HUES64 (cell line): ENCODE results near the gene GPBAR1.
"Not testable (repeated sequence)": the region's sequence is repeated elsewhere in the genome, so short reads cannot be mapped to it uniquely, and the experiment has no call there.

Source experiments
- H3K27ac ChIP-seq: 2 replicates; pipeline ENCODE4 v1.7.0; 2013; ENCODE audit warnings: low read depth, low read length, inconsistent platforms
- H3K27me3 ChIP-seq: 2 replicates; pipeline ENCODE4 v1.6.1; 2013; ENCODE audit warnings: mild to moderate bottlenecking, low read length; ENCODE audit not compliant: insufficient read depth
- H3K36me3 ChIP-seq: 2 replicates; pipeline ENCODE4 v1.6.1; 2013; ENCODE audit warnings: mild to moderate bottlenecking, low read length; ENCODE audit not compliant: insufficient read depth
- H3K4me1 ChIP-seq: 2 replicates; pipeline ENCODE4 v1.6.1; 2013; ENCODE audit warnings: mild to moderate bottlenecking, low read length, moderate library complexity; ENCODE audit not compliant: insufficient read depth
- H3K4me3 ChIP-seq: 2 replicates; pipeline ENCODE4 v1.5.1; 2013; ENCODE audit warnings: mild to moderate bottlenecking, low read length, moderate library complexity
- H3K9ac ChIP-seq: 2 replicates; pipeline ENCODE4 v1.6.1; 2013; ENCODE audit warnings: mild to moderate bottlenecking, low read depth, low read length
- H3K9me3 ChIP-seq: 2 replicates; pipeline ENCODE4 v1.6.1; 2013; ENCODE audit warnings: low read depth, low read length; ENCODE audit not compliant: insufficient read depth
- WGBS: fragments of 150-250, 120-280 bp; methylation state at CpG from one replicate; pipeline ENCODE4 v1.1.7; 2013; ENCODE audit warnings: missing lambda C conversion rate; 5-methylcytosine and 5-hydroxymethylcytosine counted together

The GPBAR1 gene

GRCh38 chr2:218271487-218271797, 10.6 kb downstream of the GPBAR1 start:
- Histone ChIP-seq H3K27ac (no peak overlapping the region), H3K36me3 (peaks cover 43% of the 10 kb centered on the region), H3K9me3 (no peaks in the 10 kb centered on the region), H3K4me1 (no peaks in the 10 kb centered on the region), H3K9ac (no peak overlapping the region), H3K4me3 (peak overlapping the region; percentile 89), H3K27me3 (no peaks in the 10 kb centered on the region)
- WGBS: 76% methylated on average over 4 of the region's 4 CpGs

- no peaks in the 10 kb centered on the region for H3K4me1 ChIP-seq
- H3K27me3 ChIP-seq: no peaks in the 10 kb centered on the region
- H3K36me3 ChIP-seq: peaks cover 43% of the 10 kb centered on the region
- H3K9me3 ChIP-seq: no peaks in the 10 kb centered on the region
- H3K9ac ChIP-seq: no peak overlapping the region
- H3K27ac ChIP-seq: no peak overlapping the region
- no peak overlapping the region for H3K4me3 ChIP-seq
- 91% methylated on average over 5 of the region's 5 CpGs for WGBS
These were observed 11.2 kb downstream of the GPBAR1 start for GRCh38 chr2:218271865-218272530.

DNA sequence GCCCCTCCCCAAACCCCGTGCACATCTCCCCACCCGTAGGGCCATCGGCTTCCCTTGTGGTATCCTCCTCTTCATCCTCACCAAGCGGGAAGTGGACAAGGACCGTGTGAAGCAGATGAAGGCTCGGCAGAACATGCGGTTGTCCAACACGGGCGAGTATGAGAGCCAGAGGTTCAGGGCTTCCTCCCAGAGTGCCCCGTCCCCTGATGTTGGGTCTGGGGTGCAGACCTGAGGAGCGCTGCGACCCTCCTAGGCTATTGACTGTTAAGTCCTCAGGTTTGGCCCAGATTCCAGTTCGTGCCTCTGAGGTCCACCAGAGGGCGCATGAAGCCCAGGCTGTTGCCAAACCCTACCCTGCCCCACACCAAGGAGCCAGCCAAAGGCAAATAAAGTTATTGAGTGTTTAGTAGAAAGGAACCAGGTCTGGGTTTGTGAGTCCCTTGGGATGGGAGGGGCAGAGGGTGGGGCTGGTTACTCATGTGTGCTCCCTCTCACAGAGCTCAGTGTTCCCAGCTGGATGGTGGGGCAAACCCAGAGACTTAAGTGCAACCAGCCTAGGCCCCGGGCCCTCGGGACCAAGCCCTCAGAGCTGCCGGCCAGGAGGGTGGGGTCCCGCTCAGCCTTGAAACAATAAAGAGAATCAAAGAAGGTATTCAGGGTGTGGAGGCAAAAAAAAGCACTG, 11.9 kb downstream of the GPBAR1 start:
- Histone ChIP-seq H3K4me1 (no peaks in the 10 kb centered on the region), H3K27ac (no peak overlapping the region), H3K27me3 (no peaks in the 10 kb centered on the region), H3K9ac (no peak overlapping the region), H3K4me3 (no peak overlapping the region), H3K9me3 (no peaks in the 10 kb centered on the region), H3K36me3 (peaks cover 41% of the 10 kb centered on the region)
- 61% methylated on average over 18 of the region's 18 CpGs for WGBS

DNA sequence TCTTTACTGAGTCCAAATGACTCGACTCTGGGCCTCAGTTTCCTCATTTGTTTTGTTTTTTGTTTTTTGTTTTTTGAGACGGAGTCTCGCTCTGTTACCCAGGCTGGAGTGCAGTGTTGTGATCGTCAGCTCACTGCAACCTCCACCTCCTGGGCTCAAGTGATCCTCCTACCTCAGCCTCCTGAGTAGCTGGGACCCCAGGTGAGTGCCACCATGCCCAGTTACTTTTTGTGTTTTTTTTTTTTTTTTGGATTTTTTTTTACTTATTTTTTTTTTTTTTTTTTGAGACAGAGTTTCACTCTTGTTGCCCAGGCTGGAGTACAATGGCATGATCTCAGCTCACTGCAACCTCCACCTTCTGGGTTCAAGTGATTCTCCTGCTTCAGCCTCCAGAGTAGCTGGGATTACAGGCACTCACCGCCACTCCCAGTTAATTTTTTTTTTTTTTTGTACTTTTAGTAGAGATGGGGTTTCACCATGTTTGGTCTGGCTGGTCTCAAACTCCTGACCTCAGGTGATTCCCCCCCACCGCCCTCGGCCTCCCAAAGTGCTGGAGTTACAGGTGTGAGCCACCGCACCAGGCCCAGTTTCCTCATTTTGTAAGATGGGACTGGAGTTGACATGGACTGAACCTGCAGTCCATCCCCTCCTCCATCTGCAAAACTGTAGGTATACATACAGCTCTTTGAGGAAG, 12.5 kb downstream of the GPBAR1 start:
- WGBS: 95% methylated on average over 8 of the region's 8 CpGs
- H3K27me3 ChIP-seq, H3K9me3 ChIP-seq, H3K27ac ChIP-seq, H3K9ac ChIP-seq, H3K4me1 ChIP-seq, H3K4me3 ChIP-seq: not testable (repeated sequence)
- peaks cover 47% of the 10 kb centered on the region for H3K36me3 ChIP-seq

- WGBS: 94% methylated on average over 2 of the region's 2 CpGs
- Histone ChIP-seq H3K9me3 (no peaks in the 10 kb centered on the region), H3K9ac (no peak overlapping the region), H3K27me3 (no peaks in the 10 kb centered on the region), H3K27ac (no peak overlapping the region), H3K4me3 (no peak overlapping the region), H3K36me3 (peaks cover 48% of the 10 kb centered on the region), H3K4me1 (no peaks in the 10 kb centered on the region)
These were observed 13.1 kb downstream of the GPBAR1 start for GRCh38 chr2:218273908-218274249.

DNA sequence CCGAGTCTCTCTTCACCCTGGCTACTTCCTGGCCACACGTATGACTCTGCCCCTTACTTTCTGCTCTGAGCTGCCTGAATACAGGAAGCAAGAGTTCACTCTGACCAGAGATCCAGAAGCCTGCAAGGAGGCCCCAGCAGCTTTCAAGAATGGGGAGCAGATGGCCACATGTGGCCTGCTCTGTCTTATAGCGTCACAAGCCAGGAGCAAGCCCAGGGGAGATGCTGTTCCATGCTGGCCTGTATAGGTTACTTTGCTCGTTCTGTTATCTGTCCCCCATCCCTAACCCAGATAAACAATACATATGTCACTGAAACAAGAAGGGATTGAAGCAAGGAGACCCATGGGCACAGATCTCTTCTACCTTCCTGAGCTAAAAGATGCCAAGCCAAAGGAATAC, 13.8 kb downstream of the GPBAR1 start:
- Histone ChIP-seq H3K36me3 (peaks cover 48% of the 10 kb centered on the region), H3K9me3 (no peaks in the 10 kb centered on the region), H3K27me3 (no peaks in the 10 kb centered on the region), H3K4me1 (no peaks in the 10 kb centered on the region), H3K27ac (no peak overlapping the region), H3K9ac (no peak overlapping the region), H3K4me3 (no peak overlapping the region)
- WGBS: 95% methylated on average over 4 of the region's 4 CpGs

DNA sequence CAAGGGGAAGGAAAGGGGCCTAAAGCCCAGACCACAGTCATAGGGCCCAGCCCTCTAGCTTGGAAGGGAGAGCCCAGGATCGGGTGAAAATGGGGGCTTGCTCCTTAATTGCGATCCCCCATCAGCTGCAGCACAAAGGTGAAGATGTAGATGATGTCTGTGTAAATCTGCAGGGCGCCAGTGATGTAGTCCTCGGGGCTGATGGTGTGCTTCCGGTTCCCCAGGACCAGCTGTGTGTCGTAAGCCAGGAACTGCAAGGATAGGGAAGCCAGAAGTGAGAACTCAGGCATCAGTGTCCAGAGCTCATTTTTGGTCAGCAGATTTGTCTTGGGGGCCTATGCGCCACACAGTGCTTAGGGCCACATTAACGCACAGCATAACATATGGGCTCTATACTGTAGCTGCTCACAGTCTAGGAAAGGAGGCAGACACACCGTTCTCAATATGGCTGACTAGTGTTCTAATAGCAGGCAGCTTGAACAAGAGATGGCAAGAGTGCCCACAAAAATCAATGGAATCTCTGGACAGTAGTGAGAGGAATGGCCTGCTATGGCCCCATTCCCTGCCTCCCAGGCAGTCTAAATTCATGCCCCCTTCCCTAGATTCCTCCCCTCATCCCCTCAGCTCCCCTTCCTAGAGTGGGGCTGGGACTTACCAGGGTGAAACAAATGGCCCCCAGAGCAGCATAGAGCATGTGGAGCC, 14.7 kb downstream of the GPBAR1 start:
- Histone ChIP-seq H3K27ac (no peak overlapping the region), H3K4me1 (no peaks in the 10 kb centered on the region), H3K9ac (no peak overlapping the region), H3K4me3 (no peak overlapping the region), H3K27me3 (no peaks in the 10 kb centered on the region), H3K36me3 (peaks cover 54% of the 10 kb centered on the region), H3K9me3 (no peaks in the 10 kb centered on the region)
- WGBS: 88% methylated on average over 9 of the region's 9 CpGs

DNA sequence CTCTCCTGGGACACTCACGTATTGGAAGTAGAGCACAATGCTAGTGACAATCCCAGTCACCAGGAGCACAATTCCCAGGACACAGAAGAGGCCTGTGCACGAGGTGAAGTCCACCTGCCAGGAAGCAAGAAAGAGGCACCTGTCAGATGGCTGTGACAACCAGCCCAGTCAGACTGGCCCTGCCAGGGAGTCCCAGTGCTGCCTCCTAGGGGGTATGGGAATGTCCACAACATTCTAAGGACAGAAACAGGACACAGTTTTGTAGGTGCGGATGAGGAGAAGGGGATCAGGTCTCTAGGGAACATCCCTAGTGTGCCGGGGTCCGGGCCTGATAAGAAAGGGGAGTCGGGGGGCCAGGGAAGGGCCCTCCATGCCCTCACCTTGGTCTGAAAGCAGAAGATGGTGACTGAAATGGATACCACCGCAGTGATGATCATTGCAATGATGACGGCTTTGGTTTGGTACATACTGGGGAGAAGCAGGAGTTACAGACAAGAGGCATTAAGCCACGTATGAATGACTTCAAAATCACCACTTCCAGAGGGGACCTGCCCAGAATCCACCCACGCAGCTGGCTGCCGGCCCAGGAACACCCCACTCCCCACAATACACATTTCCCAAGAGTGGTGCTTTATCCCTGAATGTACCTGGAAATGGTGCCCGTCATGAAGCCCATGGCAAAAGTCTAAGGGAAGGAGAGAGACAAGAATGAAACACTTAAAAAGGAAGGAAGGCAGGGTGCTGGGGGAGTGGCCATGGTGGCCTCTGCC, 16.4 kb downstream of the GPBAR1 start:
- Histone ChIP-seq H3K27me3 (no peaks in the 10 kb centered on the region), H3K9ac (no peak overlapping the region), H3K36me3 (peaks cover 54% of the 10 kb centered on the region), H3K9me3 (no peaks in the 10 kb centered on the region), H3K27ac (no peak overlapping the region), H3K4me3 (no peak overlapping the region), H3K4me1 (no peaks in the 10 kb centered on the region)
- WGBS: 90% methylated on average over 12 of the region's 12 CpGs

- Histone ChIP-seq H3K4me3 (no peak overlapping the region), H3K36me3 (peaks cover 54% of the 10 kb centered on the region), H3K9me3 (no peaks in the 10 kb centered on the region), H3K9ac (no peak overlapping the region), H3K27me3 (no peaks in the 10 kb centered on the region), H3K27ac (no peak overlapping the region), H3K4me1 (no peaks in the 10 kb centered on the region)
- WGBS: 85% methylated on average over 7 of the region's 7 CpGs
These were observed 17.1 kb downstream of the GPBAR1 start for GRCh38 chr2:218277921-218278320.

DNA sequence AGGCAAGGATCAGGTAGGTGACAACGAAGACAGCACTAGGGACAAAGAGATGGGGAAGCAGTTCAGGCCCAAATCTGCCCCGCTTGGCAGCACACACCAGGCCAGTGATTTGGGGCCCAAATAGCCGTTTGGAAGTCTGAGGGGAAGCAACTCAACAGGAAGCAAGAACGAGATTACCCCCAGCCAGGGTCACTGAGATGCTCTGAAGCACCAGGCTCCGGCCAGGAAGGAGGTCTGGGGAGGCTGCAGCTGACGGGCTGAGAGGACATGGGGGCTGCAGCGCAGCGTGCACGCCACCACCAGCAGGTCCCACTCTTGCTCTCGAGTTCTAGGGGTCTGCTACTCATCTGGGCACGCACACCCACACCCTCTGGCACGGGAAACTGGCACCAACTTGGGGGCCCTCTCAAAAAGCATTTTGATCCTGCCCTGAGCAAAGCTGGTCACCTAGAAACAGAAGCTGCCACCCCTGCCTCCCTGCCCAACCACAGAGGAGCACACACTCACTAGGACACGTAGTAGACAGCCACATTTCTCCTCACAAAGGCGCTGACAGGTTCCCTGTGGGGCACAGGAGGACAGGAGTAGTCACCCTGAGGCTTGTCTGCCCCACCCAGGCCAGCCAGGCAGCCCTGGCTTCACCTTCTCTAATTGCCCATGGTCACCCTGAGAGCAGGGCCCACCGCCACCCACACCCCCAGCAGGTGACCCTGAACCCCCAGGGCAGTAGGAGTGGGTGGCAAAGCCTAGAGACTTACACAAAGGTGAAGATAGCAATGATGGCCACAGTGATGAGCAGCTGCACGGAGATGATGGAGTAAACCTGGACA, 17.9 kb downstream of the GPBAR1 start:
- Histone ChIP-seq H3K4me1 (no peaks in the 10 kb centered on the region), H3K36me3 (peaks cover 52% of the 10 kb centered on the region), H3K9ac (no peak overlapping the region), H3K27me3 (no peaks in the 10 kb centered on the region), H3K4me3 (no peak overlapping the region), H3K27ac (no peak overlapping the region), H3K9me3 (no peaks in the 10 kb centered on the region)
- 93% methylated on average over 16 of the region's 16 CpGs for WGBS
